CD14-positive monocyte (primary cell): Measurements from ENCODE around the gene LRRC42. TPM values are rescaled to one million over a fixed set of nuclear protein-coding genes. Genes with fewer than 3 reads are reported as not detected.

Experiments used
- DNase-seq, 3 donors: peaks; one replicate each; pipeline ENCODE4 v3.0.0-alpha.2; 2011 to 2022
- H2AFZ ChIP-seq: 2 replicates; pipeline ENCODE4 v1.6.0; 2012; ENCODE audit warnings: mild to moderate bottlenecking, low read depth, low read length, inconsistent platforms; ENCODE audit not compliant: insufficient read depth, poor library complexity, severe bottlenecking
- H3K27ac ChIP-seq, 2 donors: 1 replicate in 1 of 2; 2 replicates in 1 of 2; pipeline ENCODE4 v1.5.1; 2012 to 2013; ENCODE audit warnings: low read length in 2 of 2, control low read depth in 1 of 2, inconsistent platforms in 1 of 2, low read depth in 1 of 2, mild to moderate bottlenecking in 1 of 2
- H3K27me3 ChIP-seq, 2 donors: one replicate each; pipeline versions ENCODE4 v1.6.0 to v1.6.1; 2011 to 2013; ENCODE audit warnings: low read length in 2 of 2; ENCODE audit not compliant: control insufficient read depth in 2 of 2, insufficient read depth in 2 of 2
- H3K36me3 ChIP-seq, 2 donors: replicated peaks in 1 of 2; 1 replicate in 1 of 2; 2 replicates in 1 of 2; pipeline versions ENCODE4 v1.5.1 to v1.6.1; 2012 to 2013; ENCODE audit warnings: low read length in 2 of 2, control low read depth in 1 of 2, inconsistent platforms in 1 of 2, mild to moderate bottlenecking in 1 of 2; ENCODE audit not compliant: insufficient read depth in 2 of 2, control insufficient read depth in 1 of 2
- H3K4me1 ChIP-seq, 2 donors: 1 replicate in 1 of 2; 2 replicates in 1 of 2; pipeline versions ENCODE4 v1.5.1 to v1.6.1; 2012 to 2013; ENCODE audit warnings: low read length in 2 of 2, control low read depth in 1 of 2, inconsistent platforms in 1 of 2, mild to moderate bottlenecking in 1 of 2, moderate library complexity in 1 of 2; ENCODE audit not compliant: insufficient read depth in 2 of 2, control insufficient read depth in 1 of 2
- H3K4me2 ChIP-seq: replicated peaks from 2 replicates; pipeline ENCODE3; 2012; ENCODE audit warnings: low read length, moderate library complexity, mild to moderate bottlenecking; ENCODE audit not compliant: poor library complexity, severe bottlenecking; ENCODE audit errors: extremely low read depth
- H3K4me3 ChIP-seq, 3 experiments: fragments of 200-600 bp in 1 of 3; sonication (generic) in 1 of 3; replicated peaks in 1 of 3; 1 replicate in 2 of 3; 2 replicates in 1 of 3; pipeline ENCODE4 v1.5.1; 2011 to 2013; ENCODE audit warnings: low read length in 3 of 3, mild to moderate bottlenecking in 3 of 3, control low read depth in 2 of 3, low read depth in 2 of 3, inconsistent platforms in 1 of 3, moderate library complexity in 1 of 3
- H3K79me2 ChIP-seq: 2 replicates; pipeline ENCODE4 v1.6.0; 2012; ENCODE audit warnings: mild to moderate bottlenecking, control low read depth, inconsistent platforms, low read length, moderate library complexity; ENCODE audit not compliant: insufficient read depth
- H3K9ac ChIP-seq: 2 replicates; pipeline ENCODE4 v1.6.0; 2017; ENCODE audit warnings: low read length, mild to moderate bottlenecking; ENCODE audit not compliant: insufficient read depth, poor library complexity, severe bottlenecking
- H3K9me3 ChIP-seq, 2 donors: replicated peaks in 1 of 2; 1 replicate in 1 of 2; 2 replicates in 1 of 2; pipeline versions ENCODE4 v1.5.1 to v1.6.1; 2012 to 2013; ENCODE audit warnings: low read length in 2 of 2, control low read depth in 1 of 2; ENCODE audit not compliant: control insufficient read depth in 1 of 2, insufficient read depth in 1 of 2
- H4K20me1 ChIP-seq: 2 replicates; pipeline ENCODE4 v1.6.0; 2012; ENCODE audit warnings: mild to moderate bottlenecking, low read length, control low read depth, moderate library complexity; ENCODE audit not compliant: insufficient read depth
- H3K27ac Mint-ChIP-seq, 7 donors: one replicate each; pipeline ENCODE4 v1.8.0; 2020; ENCODE audit warnings: mild to moderate bottlenecking in 7 of 7, mixed read lengths in 7 of 7, moderate library complexity in 6 of 7, inconsistent platforms in 2 of 7
- H3K27me3 Mint-ChIP-seq, 3 donors: one replicate each; pipeline ENCODE4 v1.8.0; 2021 to 2022; ENCODE audit warnings: low read depth in 3 of 3, mild to moderate bottlenecking in 3 of 3, mixed read lengths in 3 of 3, moderate library complexity in 3 of 3, inconsistent platforms in 1 of 3
- H3K36me3 Mint-ChIP-seq, 2 donors: one replicate each; pipeline ENCODE4 v1.8.0; 2020; ENCODE audit warnings: mixed read lengths in 2 of 2, inconsistent platforms in 1 of 2, mild to moderate bottlenecking in 1 of 2
- H3K4me1 Mint-ChIP-seq: one replicate; pipeline ENCODE4 v1.8.0; 2020; ENCODE audit warnings: mild to moderate bottlenecking, mixed read lengths
- H3K4me3 Mint-ChIP-seq, 2 donors: one replicate each; pipeline ENCODE4 v1.8.0; 2020; ENCODE audit warnings: mild to moderate bottlenecking in 2 of 2, mixed read lengths in 2 of 2, moderate library complexity in 1 of 2
- H3K9me3 Mint-ChIP-seq, 7 donors: one replicate each; pipeline ENCODE4 v1.8.0; 2020 to 2022; ENCODE audit warnings: mixed read lengths in 7 of 7, mild to moderate bottlenecking in 6 of 7, moderate library complexity in 6 of 7, inconsistent platforms in 2 of 7
- CTCF ChIP-seq: fragments of 200-600 bp; IDR thresholded peaks from one replicate; pipeline ENCODE4 v1.8.0; 2022; ENCODE audit warnings: antibody characterized with exemption, mild to moderate bottlenecking
- WGBS: methylation state at CpG from one replicate; pipeline ENCODE4 v1.1.5; 2013; ENCODE audit warnings: missing lambda C conversion rate; ENCODE audit not compliant: insufficient coverage; 5-methylcytosine and 5-hydroxymethylcytosine counted together
- intact Hi-C, 2 donors: fragments of 100-400 bp; cut with micrococcal nuclease; formaldehyde crosslinking; loops; one replicate each; pipeline versions ENCODE4 v1.15.0 to v1.15.1; 2023
- polyA plus RNA-seq, 3 donors: library from polyadenylated mRNA; depleted of rRNA in 1 of 3; unstranded in 2 of 3; stranded (reverse) in 1 of 3; fragments of 300-500 nt in 2 of 3; fragments of >200 nt in 1 of 3; fragmentation: Illumina TruSeq in 2 of 3; gene quantifications; 1 replicate in 2 of 3; 2 replicates in 1 of 3; pipeline ENCODE4 v1.2.3, GENCODE V29; 2012 to 2021

Gene LRRC42
- polyA plus RNA-seq, 3 donors = 5.6 to 7.3 (median 7.3) TPM

GRCh38 chr1:53984726-53985125 lies 38.6 kb downstream of the LRRC42 start:
- no peaks in the 10 kb centered on the region for H3K79me2 ChIP-seq
- Mint-ChIP-seq H3K36me3 (no peaks in the 10 kb centered on the region), H3K4me1 (peaks cover 21% of the 10 kb centered on the region), H3K4me3 (no peak overlapping the region), H3K27ac (no peak overlapping the region), H3K9me3 (no peaks in the 10 kb centered on the region), H3K27me3 (peaks cover 0 to 2% (median 0%) of the 10 kb centered on the region in 3 donors)
- no peak overlapping the region for H3K27ac ChIP-seq
- H3K4me2 ChIP-seq = no peak overlapping the region
- H4K20me1 ChIP-seq = no peaks in the 10 kb centered on the region
- no peak overlapping the region for H3K4me3 ChIP-seq
- intact Hi-C loops = no loop called here
- H2AFZ ChIP-seq = no peak overlapping the region
- no peaks in the 10 kb centered on the region for H3K27me3 ChIP-seq
- no peaks in the 10 kb centered on the region for H3K9me3 ChIP-seq
- peaks cover 15 to 17% of the 10 kb centered on the region in 2 donors for H3K4me1 ChIP-seq
- no peak for TF ChIP-seq CTCF
- H3K9ac ChIP-seq = no peak overlapping the region
- no peaks in the 10 kb centered on the region for H3K36me3 ChIP-seq
- no peak for DNase-seq

GRCh38 chr1:53986458-53986857 lies 40.3 kb downstream of the LRRC42 start:
- no peaks in the 10 kb centered on the region for H3K27me3 ChIP-seq
- H3K36me3 ChIP-seq = no peaks in the 10 kb centered on the region
- no peak overlapping the region for H2AFZ ChIP-seq
- Mint-ChIP-seq H3K4me1 (peaks cover 14% of the 10 kb centered on the region), H3K27ac (no peak overlapping the region), H3K36me3 (no peaks in the 10 kb centered on the region), H3K4me3 (no peak overlapping the region), H3K9me3 (peaks cover 0 to 2% (median under 1%) of the 10 kb centered on the region in 7 donors), H3K27me3 (peaks cover 0 to 2% (median 0%) of the 10 kb centered on the region in 3 donors)
- peaks cover 13 to 14% of the 10 kb centered on the region in 2 donors for H3K4me1 ChIP-seq
- H3K4me2 ChIP-seq = no peak overlapping the region
- no CpG with 5 or more reads among the region's 3 CpGs for WGBS
- no peak for TF ChIP-seq CTCF
- intact Hi-C loops = no loop called here
- DNase-seq = no peak
- peaks cover 0 to 1% of the 10 kb centered on the region in 2 donors for H3K9me3 ChIP-seq
- no peak overlapping the region for H3K4me3 ChIP-seq
- no peak overlapping the region for H3K9ac ChIP-seq
- H4K20me1 ChIP-seq = no peaks in the 10 kb centered on the region
- no peaks in the 10 kb centered on the region for H3K79me2 ChIP-seq
- no peak overlapping the region for H3K27ac ChIP-seq
